ENCODE results near the gene WFS1.
A peak's percentile ranks its signal among the peaks of the same experiment; 100 is the strongest.

Gene WFS1

DNA sequence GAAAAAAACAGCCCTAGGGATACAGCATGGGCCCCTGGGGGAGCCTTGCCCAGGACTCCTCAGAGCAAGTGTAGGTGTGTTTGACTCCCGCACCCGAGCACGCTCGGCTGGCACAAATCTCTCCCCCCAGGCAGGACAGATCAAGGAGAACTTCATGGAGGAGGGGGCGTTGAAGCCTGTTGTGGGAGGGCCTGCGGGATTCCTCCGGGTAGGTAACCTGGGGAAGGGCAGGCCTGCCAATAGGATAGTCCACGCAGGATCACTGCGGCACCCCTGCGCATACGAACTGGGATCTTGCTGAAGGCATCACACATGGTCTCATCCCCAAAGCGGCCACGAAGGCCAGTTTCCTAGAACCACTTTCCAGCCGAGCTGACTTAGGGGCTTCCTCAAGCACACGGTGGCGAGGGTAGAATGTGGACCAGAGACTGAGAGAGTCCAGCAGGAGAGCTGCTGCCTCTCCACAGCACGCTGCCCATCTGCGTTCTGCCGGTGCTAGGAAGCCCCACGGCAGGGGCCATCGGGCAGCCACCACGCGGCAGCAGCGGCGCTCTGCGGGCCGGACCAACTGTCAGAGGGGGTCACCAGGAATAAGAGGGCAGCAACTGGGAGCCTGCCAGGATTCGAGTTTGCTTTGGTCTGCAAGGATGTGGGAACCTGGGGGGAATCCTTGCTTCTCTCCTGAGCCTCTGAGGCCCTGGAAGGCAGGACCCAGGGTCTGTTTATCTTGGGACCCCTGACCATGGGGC is 56.8 kb downstream of the WFS1 start:
- no peak for DNase-seq

DNA sequence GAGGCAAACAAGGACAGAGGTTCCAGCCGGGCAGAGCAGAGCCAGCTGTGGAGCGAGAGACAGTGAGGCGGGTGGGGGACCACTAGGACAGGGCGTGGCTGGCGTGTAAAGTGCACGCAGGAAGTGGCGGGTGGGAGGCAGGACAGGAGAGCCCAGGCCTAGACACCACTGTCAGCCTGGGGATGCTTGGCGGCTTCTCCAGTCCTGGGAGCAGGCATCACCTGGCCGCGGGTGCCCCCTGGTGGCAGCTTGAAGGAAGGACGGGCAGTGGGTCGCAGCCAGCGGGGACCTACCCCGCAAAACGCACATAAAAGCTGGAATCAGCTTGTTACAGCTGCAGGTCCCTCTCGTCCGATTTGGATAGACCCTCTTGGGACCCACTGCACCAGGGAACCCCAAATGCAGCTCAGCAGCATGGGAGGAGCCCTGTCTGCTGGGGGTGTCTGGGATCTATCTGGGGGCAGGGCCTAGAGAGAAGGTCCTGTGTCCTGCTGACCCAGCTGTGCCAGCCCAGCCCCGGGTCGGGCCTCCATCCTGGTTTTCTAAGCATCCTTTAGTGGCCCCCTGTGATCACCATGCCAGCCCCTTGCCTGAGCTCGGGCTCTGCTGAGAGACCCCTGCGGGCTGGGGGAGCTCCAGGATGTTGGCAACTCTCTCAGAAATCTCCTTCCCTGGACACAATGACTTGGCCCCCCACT is 57.7 kb downstream of the WFS1 start:
- peak; percentile 72 to 88 (median 84) for DNase-seq

GRCh38 chr4:6328526-6328925 is 58.9 kb downstream of the WFS1 start:
- no peak for DNase-seq

GRCh38 chr4:6329478-6330383 is 60.1 kb downstream of the WFS1 start:
- DNase-seq, result no peak

- DNase-seq, result no peak
These were observed 60.7 kb downstream of the WFS1 start for GRCh38 chr4:6330384-6330767.

- DNase-seq, result peak; percentile 44 to 64 (median 52)
These were observed 61.4 kb downstream of the WFS1 start for GRCh38 chr4:6331018-6331417.

- DNase-seq, result no peak
These were observed 61.8 kb downstream of the WFS1 start for GRCh38 chr4:6331468-6331867.

DNA sequence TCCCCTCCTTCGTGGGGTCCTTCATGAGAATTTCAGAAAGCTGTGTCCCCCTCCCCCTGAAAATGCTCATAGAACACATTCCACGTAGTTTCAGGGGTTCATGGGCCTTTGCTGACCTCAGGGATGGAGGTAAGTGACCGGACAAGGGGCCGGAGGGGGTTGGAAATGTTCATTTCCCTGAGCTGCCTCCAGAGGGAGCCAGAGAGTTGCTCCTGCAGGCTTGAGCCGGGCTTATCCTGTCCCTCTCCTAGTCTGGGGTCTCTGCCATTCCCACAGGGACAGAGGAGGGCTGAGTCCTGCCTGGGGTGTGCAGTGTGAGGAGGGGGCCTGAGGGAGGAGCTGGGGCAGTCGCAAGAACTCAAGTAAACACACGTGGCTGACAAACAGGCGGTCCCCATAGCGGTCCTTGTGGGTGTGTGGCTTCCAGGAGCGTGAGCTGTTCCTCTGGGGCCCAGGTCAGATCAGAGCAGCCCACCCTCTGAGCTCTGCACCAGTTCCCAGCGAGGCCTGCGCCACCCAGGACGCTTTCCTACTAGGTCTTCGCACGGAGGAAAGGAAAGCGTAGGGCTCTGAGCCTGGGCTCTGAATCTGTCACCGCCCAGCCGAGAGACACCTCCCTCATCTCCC is 62.5 kb downstream of the WFS1 start:
- DNase-seq, result peak; percentile 35 to 59 (median 48)

DNA sequence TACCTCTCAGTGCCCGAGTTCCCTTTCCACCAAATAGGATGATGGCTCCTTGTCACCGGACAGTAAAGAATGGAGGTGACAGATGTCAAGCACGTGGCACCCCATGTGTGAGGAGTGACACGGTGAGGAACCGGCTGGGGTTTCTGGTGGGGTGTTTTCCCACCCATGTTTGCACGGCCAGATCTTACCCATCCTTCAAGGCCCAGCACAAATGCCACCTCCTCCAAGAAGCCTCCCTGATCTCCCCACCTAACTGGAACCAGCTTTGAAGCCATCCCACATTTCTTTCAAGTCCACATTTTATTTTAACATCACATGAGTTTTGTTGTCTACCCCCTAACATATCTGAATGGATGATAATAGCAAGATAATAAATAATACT is 63.0 kb downstream of the WFS1 start:
- no peak for DNase-seq

DNA sequence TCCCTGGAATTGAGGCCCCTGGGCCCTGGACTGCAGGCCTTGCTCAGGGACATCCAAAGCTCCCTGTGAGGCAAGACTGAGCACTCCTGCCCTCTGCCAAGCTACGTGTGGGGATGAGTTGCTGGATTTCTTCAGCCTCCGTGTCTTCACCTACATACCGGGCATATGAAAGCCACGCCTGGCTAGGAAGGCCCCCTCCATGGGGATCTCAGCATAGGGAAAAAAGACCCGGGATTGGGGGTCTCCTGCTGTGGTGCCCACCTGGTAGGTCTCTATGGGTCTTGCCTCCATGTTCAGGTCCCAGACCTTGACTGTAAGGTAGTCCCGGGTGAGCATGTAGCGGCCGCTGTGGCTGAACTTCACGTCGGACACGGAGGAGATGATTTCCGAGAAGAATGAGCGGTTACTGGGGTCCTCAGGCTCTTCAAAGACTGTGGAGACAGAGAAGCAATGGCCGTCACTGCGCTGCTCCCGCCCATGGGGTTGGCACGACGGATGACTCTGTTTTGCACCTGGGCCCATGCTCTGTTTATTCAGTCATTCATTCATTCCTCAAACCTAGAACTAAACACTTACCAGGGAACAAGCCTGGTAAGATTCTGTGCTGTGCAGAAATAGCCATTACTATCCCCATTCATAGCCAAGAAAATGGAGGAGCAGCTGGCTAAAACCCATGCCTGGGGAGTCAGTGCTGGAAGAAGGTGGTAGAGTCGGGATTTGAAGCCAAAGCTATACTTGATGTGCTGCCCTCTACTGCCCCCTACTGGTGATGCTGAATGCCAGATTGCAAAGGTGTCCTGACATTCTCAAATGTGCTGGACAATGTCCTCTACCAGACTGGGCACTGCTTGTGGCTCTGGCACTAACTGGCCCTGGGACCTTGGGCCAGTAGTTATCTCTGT is 63.9 kb downstream of the WFS1 start:
- peak; percentile 26 to 44 (median 36) for DNase-seq

- DNase-seq, result no peak
These were observed 64.7 kb downstream of the WFS1 start for GRCh38 chr4:6334203-6334887.

DNA sequence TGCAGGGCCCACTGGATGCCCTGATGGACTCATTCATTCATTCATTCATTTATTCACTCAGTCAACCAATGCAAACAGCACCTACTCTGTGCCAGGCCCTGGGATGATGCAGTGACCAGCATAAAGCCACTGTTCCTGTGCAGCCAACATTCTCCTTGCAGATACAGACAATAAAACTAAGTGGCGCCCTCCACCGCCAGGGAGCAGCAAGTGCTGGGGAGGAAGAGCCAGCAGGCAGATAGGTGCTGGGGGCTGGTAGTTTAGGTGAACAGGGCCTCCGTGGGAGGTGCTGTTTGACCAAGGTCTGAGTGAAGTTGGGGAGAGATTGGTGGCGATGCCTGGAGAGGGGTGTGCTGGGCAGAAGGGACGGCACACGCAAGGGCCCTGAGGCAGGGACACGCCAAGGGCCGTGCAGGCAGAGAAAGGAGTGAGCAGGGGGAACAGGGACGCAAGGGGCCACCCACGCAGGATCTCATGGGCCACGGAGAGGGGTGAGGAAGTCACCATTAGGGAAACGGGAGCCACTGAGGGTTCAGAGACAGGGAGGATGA is 65.5 kb downstream of the WFS1 start:
- DNase-seq, result peak in 1 of 4 experiments; percentile 6

- DNase-seq, result no peak
These were observed 66.5 kb downstream of the WFS1 start for GRCh38 chr4:6336166-6336565.

DNA sequence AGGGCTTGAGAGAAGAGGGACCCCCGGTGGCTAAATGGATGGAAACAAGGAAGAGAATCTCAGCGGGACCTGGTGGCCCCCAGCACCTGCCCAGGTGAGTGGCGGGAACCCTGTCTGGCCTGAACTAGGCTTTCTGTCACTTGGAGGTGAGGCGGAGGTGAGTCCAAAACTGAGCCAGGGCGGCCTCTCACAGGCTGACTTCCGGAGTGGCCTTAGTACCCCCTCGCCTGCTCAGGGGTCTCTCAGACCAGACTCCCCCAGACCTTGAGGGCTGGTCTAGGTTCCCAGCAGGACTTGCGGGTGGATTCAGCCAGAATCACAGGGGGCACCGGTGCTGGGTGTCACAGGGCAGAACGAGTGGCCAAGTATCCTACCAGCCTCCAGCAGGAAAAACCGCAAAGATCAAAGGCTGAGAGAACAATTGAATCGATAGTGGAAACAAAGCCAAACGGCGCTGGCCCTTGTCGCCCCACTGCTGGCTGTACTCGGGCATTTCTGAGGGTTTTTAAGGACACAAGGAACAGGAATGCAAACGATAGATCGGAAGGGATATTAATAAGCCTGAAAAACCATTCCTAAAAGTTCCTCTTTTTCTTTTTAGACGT is 67.8 kb downstream of the WFS1 start:
- no peak for DNase-seq

DNA sequence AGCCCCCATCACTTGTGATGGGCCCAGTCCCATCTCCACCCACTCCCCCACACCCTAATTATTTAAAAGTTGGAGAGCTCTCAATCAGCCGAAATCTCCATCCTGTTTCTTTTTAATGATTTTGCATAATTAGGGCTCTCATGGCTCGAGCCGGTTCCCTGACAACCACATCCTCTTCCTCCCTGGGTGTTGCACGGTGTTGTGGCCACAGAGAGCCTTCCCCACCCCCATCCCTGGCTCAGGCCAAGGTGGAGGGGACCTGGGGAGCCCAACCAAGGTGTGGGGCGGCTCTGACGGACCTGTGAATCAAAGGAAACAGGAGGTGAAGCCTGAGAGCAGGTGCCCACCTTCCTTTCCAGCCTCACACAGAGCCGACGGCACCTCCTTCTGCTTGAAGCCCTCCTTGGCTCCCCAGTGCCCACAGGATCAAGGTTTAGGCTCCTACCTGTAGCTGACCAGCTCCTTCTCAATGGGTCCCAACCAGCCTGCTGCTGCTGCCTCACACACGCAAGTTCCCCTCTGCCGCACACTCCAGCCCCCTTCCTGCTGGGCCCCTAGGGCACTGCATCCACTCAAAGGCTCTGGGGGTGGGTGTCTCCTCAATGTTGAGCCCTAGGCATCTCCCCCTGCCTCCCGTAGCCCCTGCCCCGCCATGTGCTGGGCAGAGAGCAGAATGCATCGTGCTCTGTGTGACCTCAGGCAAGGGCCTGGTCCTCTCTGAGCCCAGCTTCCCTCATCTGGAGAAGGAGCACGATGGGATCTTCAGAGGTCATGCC is 68.7 kb downstream of the WFS1 start:
- DNase-seq, result no peak

- no peak for DNase-seq
These were observed 69.5 kb downstream of the WFS1 start for GRCh38 chr4:6338951-6339817.

GRCh38 chr4:6339818-6340445 is 70.3 kb downstream of the WFS1 start:
- DNase-seq, result no peak

DNA sequence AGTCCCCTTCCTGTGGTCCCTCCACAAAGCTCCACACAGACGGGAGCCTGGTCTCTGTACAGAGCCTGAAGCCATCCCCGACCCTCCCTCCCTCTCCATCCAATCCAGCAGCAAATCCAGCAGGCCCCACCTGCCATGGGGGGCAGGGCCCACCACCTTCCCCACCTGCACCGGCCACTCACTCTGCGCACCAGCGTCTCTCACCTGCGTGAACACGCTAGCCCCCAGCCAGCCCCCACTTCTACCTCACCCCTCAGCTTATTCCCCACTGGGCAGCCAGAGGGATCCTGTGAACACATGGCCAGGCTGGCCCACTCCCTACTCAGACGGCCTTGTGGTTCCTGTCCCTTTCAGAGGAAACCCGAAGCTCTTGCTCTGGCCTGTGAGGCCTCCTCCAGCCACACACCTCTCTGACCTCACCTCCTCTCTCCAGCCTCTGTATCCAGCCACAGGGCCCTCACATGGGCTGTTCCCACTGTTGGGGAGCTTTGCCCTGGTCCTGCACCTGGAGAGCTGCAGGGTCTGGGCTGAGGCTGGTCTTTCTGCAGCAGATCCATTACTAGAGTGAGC is 70.9 kb downstream of the WFS1 start:
- no peak for DNase-seq

Measured in suppressor macrophage (primary cell).